Activated CD4-positive, alpha-beta T cell treated with anti-CD3 and anti-CD28 coated beads for 1 hour (primary cell): Measurements from ENCODE around the gene CMTM4.
"Not testable (repeated sequence)": the region's sequence is repeated elsewhere in the genome, so short reads cannot be mapped to it uniquely, and the experiment has no call there.

Experiments
- DNase-seq: peaks from one replicate; pipeline ENCODE4 v3.0.0-alpha.2; 2020

The CMTM4 gene

DNA sequence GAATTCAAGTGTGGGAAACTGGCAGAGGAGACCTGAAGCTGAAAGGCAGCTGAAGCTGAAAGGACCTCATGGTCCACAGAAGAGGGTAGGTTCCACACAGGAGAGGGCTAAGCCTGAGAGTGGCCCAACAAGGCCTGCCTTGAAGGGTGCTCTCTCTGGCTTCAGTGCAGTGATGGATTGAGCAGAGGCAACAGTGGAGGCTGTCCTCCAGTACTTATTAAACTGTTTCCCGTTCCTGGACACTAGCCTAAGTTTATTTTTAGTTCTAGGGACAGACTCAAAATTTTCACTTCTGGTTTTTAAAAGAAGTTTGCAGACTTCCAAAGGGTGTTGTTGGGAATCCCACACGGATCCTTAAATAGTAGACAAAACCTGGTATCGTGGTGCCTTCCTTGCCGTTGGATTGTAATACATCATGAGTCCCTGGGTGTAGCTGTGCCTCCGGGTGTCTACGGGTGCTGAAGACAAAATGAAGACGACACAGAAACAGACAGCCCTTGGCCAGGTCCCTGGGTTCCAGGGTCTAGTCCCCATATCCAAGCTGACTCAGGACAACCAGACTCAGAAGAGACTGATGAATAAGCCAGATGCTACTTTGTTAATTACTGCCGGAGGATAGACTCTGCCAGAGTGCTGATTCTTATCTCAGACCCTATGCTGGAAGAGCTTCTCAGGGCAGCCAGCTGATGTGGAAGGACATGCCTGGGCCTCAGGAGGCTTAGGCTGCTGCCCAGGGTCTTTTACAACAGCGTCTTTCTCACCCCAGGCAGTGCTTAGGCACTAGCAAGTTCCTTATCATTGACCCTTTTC, 7.1 kb upstream of the CMTM4 start:
- DNase-seq, result no peak

DNA sequence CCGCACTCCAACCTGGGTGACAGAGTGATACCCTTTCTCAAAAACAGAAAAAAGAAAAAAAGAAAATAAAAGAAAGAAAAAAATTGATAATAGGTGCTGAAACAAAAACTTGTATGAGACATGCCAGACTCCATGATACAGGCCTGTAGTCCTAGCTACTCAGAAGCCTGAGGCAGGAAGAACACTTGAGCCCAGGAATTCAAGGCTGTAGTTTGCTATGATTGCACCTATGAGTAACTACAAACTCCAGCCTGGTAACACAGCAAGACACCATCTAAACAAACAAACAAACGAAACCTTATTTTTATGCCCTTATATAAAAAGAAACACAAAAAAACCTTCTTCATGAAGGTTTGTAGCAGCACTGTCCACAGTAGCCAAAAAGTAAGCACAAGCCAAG, 5.0 kb upstream of the CMTM4 start:
- no peak for DNase-seq

DNA sequence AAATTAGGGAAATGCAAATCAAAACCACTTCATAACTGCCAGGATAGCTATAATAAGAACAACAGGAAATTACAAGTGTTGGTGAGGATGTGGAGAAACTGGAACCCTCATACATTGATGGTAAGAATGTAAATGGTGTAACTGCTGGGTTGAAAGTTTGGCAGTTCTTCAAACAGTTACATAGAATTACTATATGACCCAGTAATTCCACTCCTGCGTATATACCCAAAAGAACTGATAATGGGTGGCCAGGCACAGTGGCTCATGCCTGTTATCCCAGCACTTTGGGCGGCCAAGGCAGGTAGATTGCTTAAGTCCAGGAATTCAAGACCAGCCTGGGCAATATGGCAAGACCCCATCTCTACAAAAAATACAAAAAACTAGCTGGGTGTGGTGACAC, 4.5 kb upstream of the CMTM4 start:
- no peak for DNase-seq

DNA sequence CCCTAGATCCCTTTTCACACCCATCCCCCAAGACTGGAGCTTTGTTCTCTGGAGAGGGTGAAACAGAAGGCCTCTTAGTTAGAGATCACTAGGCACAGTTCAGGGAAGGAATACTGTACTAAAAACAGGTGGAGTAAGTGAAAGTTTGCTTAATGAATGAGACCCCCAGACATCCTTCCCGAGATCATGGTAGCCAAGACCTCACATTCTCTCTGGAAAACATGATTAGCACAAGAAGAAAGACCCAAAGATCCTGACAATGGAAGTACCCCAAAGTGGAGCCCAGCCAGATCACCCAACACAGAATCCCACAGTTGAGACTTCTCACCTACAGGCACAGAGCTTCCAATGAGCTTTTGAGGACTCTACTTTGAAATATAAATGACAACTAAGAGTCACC, 3.4 kb upstream of the CMTM4 start:
- no peak for DNase-seq

DNA sequence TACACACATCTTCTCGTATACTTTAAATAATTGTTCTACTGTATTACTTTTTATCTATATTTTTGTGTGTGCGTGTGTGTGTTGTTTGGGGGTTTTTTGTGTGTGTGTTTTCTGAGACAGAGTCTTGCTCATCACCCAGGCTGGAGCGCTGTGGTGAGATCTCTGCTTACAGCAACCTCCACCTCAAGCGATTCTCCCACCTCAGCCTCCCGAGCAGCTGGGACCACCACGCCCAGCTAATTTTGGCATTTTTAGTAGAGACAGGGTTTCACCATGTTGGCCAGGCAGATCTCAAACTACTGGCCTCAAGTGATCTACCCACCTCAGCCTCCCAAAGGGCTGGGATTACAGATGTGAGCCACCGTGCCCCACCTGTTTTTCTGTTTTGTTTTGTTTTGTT, 1.5 kb upstream of the CMTM4 start:
- DNase-seq, result no peak

DNA sequence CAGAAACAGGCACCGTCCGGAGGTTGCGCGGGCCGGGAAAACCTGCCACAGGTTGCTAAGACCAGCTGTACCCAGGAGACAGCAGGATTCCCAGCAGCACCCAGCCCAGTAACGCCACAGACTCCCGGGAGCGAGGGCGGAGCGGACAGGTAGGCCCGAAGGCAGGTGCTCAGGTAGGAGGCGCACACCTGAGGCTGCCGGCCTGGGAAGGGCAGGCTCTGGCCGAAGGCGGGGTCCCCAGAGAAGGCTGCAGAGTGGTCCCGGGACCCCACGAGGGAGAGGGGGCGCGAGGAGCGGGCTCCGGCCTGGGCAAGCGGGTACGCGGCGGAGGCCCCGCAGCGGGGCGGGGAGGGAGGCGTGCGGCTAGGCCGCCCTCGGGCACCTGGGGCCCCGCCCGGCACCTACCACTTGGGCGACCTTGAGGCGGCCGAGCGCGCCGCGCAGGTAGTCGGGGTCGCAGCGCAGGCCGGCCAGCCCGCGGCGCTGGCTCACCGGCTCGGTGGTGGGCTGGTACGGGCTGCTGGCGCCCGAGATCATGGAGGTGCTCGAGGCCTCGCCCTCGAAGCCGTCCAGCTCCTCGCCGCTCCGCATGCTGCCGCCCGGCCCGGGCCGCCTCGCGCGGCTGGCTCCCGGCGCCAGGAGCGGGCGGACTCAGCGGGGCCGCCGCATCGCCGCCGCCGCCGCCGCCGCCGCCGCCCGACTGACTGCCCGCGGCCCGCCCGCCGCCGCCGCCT, 441 bp downstream of the CMTM4 start:
- peak; percentile 8 for DNase-seq

DNA sequence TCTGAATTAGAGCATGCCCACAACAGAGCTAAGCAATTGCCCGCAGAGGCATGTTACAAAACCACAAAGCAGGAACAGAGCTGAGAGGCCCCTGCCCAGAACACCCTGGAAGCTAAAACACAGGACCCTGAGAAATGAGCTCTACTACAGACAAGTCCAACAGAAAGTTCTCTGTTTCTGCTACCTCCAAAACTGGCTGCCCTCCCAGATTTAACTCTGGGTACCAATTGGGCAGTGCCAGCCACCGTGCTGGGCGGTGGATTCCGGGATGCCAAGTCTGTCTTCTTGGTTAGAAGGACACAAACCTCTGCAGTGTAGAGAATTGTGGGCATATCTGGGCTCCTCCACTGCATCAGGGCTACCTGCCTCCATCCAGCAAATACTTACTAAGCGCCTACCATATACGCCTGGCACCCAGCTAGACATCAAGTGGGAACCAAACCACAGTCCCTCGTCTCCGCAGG, 1.0 kb downstream of the CMTM4 start:
- DNase-seq, result no peak

DNA sequence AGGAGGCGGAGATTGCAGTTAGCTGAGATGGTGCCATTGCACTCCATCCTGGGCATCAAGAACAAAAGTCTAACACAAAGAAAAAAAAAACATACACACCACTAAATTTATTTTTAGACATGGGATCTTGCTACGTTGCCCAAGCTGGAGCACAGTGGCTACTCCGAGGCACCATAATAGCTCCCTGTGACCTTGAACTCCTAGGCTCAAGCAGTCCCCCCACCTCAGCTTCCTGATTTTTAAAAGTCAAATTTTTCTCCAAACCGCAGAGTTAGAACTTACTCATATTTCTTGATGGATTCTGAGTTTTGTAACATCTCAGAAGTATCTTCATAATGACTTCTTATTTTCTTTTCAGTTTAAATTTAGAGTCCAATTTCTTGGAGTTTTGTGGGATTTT, 3.4 kb downstream of the CMTM4 start:
- no peak for DNase-seq

DNA sequence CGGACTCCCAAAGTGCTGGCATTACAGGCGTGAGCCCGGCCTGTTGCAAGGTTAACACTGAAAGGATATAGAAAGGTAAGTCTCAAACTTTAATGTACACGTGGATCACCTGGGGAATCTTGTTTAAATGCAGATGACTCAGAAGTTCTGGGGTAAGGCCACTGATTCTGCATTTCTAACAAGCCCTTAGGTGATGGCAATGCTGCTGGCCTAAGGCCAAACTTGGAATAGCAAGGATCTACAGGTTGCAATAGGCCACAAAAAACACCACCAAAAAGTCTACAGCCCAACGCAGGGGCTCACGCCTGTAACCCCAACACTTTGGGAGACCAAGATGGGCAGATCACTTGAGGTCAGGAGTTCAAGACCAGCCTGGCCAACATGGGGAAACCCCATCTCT, 4.2 kb downstream of the CMTM4 start:
- DNase-seq, result no peak

DNA sequence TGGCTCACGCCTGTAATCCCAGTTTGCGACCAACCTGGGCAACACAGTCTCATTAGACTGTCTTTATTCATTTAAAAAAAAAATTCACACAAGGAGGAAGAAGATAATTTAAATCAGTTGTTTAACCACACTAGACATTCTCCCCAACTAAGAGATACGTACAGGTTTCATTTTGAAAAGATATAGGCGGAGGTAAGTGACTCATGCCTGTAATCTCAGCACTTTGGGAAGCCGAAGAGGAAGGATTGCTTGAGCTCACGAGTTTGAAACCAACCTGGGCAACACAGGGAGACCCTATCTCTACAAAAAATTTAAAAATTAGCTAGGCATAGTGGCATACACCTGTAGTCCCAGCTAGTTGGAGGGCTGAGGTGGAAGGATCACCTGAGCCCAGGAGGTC, 5.3 kb downstream of the CMTM4 start:
- no peak for DNase-seq

DNA sequence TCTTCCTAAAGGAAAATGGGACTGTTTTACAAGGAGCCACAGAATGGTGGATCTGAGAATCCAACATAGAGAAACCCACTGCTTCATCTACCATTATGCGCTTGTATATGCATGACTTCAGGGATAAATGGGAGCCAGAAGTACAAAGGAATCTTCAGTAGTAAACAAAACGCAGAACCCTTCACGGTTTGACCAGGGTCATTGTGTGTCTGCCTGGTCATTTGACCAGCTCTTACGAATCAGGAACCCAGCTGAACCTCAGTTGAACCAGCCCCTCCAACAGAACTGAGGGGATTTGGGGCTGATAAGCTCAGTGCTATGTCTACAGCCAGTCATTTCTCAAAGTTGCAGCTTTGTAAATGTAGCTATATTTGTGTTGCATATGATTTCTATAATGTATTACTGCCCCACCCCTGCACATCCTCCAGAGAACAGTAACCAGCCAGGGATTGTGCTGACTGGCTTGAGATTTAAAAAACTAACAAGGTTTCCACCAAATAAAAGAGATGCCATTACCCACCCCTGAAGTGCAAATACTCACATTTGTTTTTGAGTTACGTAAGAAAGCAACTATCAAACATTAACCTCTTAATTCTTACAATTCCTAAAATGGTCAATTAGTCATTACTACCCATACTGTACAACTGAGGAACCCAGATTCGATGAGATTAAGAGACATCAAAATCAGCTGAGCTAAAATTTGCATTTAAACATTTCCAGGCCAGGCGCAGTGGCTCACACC, 6.3 kb downstream of the CMTM4 start:
- DNase-seq, result no peak

DNA sequence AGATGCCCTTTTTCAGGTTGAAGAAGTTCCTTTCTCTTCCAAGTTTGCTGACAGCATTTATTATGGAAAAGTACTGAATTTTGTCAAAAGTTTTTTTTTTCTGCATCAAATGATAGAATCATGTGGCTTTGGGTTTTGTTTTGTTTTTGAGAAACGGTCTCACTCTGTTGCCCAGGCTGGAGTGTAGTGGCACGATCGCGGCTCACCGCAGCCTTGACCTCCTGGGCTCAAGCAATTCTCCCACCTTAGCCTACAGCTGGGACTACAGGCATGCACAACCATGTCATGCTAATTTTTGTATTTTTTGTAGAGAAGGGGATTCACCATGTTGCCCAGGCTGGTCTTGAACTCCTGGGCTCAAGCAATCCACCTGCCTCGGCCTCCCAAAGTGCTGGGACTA, 7.3 kb downstream of the CMTM4 start:
- DNase-seq, result no peak

DNA sequence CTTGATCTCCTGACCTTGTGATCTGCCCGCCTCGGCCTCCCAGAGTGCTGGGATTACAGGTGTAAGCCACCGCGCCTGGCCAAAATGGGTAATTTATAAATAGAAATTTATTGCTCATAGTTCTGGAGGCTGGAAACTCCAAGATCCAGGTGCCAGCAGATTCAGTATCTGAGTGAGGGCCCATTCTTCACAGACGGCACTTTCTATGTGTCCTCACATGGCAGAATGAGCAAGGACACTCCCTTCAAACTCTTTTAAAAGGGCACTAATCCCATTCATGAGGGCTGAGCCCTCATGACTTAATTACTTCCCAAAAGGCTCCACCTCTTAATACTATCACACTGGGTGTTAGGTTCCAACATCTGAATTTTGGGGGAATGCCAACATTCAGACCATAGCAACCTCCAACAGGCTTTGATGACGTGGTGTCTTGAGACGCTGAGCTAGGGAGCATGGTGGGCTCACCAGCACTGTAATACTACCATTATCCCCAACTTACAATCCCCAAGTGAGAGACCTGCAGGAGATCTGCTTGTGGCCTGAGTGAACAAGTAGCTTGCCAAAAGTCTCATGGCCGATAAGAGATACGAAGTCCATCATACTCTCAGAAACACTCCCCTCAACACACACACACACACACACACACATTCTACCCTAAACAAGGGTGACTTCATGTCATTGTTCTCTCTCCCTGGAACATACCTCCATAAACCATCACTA, 8.5 kb downstream of the CMTM4 start:
- DNase-seq, result no peak

DNA sequence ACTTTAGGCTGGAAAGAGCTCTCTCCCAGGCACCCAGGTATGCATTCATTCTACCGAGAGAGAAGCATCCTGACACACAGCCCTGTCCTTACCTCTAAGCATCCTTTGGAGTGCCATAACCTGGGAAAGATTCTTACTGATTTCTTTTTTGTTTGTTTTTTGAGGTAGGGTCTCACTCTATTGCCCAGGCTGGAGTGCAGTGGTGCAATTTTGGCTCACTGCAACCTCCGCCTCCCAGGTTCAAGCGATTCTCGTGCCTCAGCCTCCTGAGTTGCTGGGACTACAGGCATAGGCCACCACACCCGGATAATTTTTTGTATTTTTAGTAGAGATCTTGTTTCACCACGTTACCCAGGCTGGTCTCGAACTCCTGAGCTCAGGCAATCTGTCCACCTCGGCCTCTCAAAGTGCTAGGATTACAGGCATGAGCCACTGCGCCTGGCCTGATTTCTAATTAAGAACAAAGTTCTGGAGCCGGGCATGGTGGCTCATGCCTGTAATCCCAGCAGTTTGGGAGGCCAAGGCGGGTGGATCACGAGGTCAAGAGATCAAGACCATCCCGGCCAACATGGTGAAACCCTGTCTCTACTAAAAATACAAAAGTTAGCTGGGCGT, 10.9 kb downstream of the CMTM4 start:
- DNase-seq, result not testable (repeated sequence)

DNA sequence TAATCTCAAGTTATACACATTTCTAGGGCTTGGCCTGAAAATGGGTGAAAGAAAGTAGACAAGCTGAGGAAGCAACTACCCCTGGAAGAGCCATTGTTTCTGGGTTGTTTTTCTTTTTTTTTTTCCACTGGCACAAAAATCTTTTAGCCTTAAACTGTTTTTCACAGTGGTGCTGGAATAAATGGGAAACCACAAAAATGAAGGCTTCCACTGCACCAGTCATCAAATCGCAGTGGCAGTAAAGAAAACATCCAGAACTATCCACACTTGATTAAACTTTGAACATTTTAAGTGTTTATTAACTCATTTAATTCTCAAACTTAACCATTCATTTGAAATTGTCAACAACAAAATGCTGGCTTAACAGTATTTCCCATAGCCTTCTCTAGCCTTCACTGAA, 14.3 kb downstream of the CMTM4 start:
- DNase-seq, result no peak

DNA sequence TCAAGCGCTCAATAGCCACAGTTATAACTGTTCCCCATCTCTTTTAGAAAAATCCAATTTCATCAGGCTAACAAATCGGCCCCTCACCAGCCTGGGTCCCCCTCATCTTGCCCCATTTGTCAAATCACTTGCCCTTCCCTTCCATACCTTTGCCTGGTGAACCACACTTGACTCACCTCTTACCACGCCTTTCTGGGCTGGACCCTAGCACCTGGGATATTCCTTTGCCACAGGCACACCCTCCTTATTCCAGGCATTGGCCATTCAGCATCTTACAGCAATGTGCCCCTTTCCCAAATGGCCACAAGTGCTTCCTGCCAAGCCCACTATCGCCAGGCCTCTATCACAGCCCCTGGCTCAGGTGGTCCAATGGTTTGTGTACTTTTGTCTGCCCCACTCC, 14.9 kb downstream of the CMTM4 start:
- no peak for DNase-seq

DNA sequence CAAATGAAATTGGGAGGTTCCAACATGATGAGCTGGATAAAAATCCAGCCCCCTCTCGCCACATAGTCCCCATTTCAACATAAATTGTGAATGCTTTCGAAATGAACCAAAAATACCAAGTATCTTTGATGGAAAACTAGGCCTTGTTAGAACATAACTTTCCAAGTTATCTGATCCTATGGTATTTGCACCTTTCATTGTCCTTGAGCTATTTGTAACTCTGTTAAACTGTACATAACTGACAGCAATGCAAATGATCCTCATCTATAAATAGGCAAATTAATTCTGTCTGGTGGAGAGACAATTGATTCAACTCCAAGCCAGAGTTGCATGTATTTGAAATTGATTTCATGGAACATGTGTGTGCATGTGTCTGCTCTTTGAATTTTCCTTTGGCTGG, 18.2 kb downstream of the CMTM4 start:
- no peak for DNase-seq

DNA sequence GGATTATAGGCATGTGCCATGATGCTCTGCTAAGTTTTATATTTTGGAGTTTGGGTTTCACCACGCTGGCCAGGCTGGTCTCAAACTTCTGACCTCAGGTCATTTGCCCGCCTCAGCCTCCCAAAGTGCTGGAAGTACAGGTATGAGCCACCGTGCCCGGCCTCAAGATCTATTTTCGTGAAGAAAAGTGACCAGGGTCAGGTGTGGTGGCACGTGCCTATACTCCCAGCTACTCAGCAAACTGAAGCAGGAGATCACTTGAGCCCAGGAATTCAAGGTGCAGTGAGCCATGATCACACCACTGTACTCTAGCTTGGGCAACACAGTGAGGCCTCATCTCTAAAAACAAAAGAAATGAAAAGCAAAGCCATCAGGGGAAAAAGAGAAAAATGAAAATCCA, 18.7 kb downstream of the CMTM4 start:
- DNase-seq, result no peak

DNA sequence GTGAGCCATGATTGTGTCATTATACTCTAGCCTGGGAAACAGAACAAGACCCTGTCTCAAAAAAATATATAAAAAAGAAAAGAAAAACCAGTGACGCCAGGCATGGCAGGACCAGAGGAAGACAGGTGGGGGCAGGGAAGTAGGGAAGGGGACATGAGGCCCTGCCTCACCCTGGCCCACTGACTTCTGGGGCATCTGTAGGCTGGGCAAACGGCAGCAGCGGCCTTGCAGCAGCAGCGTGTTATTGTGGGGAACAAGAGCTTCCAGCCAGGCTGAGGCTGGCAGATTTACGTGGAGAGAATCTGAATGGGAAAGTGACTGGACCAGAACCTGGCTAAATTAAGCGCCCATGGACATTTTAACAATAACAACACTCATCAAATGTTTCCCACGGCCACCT, 19.4 kb downstream of the CMTM4 start:
- no peak for DNase-seq

DNA sequence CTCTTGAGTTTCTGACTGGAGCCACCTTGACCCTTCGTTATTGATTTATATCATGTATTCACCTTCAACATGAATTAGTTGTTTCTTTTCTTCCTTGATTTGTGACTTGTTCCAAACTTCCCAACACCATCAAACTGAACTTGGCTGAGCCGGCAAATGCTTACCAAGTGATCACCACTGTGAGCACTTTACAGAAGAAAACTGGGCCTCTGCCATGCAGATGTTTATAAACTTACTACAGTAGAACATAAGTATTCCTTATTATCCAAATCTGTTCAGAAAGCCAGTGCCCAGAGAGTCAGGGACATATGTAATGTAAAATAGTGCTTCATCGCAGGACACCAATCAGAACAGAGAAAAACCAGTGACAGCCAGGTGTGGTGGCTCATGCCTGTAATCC, 19.9 kb downstream of the CMTM4 start:
- no peak for DNase-seq

DNA sequence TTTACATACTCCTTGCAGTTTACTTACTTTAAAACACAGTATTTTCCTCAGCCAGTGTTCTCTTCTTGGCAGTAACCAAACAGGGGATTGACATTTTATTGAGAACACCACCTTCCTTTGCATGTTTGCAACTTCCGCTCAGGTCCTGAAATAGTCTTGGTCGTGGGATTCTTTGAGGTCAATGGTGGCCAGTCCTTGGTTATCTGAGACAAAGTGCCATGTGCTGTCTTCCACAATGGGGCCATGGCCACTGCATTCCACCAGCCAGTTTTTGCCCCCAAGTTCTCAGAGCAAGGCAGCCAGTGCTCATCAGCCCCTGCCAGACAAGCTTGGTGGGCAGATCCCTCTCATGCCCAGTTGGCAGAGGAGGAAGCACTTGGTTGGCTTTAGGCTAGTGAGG, 22.9 kb downstream of the CMTM4 start:
- DNase-seq, result no peak

DNA sequence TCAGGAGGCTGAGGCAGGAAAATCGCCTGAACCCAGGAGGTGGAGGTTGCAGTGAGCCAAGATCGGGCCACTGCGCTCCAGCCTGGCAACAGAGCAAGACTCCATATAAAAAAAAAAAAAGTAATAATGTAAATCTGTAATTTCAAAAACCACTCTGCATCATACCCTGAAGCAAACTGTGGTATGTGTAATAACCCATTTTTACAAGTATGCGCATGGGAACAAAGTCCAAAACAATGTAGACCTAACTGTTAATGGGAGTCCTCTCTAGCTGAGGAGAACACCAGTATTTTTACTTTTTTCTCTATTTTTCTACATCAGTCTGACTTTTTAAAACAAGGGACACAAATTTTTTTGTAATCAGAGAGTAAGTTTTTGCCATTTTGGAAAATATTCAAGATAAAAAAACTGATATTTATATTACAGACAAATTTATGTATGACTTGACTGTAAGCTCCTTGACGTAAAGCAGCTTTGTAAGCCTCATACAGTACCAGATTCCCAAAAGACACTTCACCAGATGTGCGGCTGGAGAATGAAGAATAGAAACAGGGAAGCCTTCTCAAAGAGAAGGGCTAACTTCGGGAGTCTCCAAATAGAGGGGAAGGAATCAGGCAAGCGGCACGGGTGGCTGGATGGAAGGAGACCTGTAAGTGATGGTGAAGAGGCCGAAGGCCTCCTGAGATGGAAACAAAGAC, 25.7 kb downstream of the CMTM4 start:
- DNase-seq, result no peak
